Neural crest cell (in vitro differentiated cells): ENCODE results near the gene MYO9A. TPM values are rescaled to one million over a fixed set of nuclear protein-coding genes. Genes with fewer than 3 reads are reported as not detected.
A peak's percentile ranks its signal among the peaks of the same experiment; 100 is the strongest.

Experiments used
- DNase-seq: peaks from one replicate; pipeline ENCODE4 v3.0.0; 2021; ENCODE audit warnings: low read depth, mixed read lengths, low spot score
- H3K27ac Mint-ChIP-seq: one replicate; pipeline ENCODE4 v1.8.0; 2021; ENCODE audit warnings: mild to moderate bottlenecking, mixed read lengths; ENCODE audit not compliant: unreplicated experiment
- H3K27me3 Mint-ChIP-seq: 2 replicates; pipeline ENCODE4 v1.8.0; 2021; ENCODE audit warnings: low read depth, mild to moderate bottlenecking, mixed read lengths
- H3K36me3 Mint-ChIP-seq: 2 replicates; pipeline ENCODE4 v1.8.0; 2021; ENCODE audit warnings: low read depth, mild to moderate bottlenecking, mixed read lengths
- H3K4me1 Mint-ChIP-seq: 2 replicates; pipeline ENCODE4 v1.8.0; 2021; ENCODE audit warnings: mixed read lengths
- H3K4me3 Mint-ChIP-seq: one replicate; pipeline ENCODE4 v1.8.0; 2021; ENCODE audit warnings: mild to moderate bottlenecking, mixed read lengths
- H3K9me3 Mint-ChIP-seq: 2 replicates; pipeline ENCODE4 v1.8.0; 2021; ENCODE audit warnings: mixed read lengths
- CTCF ChIP-seq: fragments of 200-600 bp; sonication (generic); conservative IDR thresholded peaks from 2 replicates; pipeline ENCODE4 v1.5.0; 2021; ENCODE audit warnings: antibody characterized with exemption, mild to moderate bottlenecking
- total RNA-seq: library from RNA; stranded (reverse); gene quantifications from 2 replicates; pipeline ENCODE4 v1.2.1, GENCODE V29; 2021

The MYO9A gene
- total RNA-seq, 1 donor from 2014 or later, result 31.3 TPM

DNA sequence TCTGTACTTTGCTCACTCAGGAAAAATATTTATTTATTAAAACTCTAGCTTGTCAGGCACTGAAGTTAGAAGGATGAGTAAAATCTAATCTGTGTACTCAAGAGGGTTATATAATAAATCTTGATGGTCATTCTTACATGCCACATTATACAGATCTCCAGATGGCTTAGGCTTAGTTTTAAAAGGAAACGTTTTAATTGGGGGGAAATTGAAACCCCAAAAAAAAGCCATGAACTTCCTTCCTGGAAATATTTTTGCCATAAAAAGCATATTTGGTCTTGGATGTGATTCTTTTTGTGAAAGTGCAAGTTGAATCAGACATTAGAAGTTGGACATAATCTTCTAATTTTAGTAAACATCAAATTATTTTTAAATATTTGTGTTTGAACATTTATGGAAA lies 6.3 kb upstream of the MYO9A start:
- Mint-ChIP-seq H3K36me3 (no peaks in the 10 kb centered on the region), H3K27me3 (no peaks in the 10 kb centered on the region), H3K9me3 (no peaks in the 10 kb centered on the region), H3K4me1 (peaks cover 13% of the 10 kb centered on the region), H3K27ac (no peak overlapping the region), H3K4me3 (no peak overlapping the region)
- TF ChIP-seq CTCF, result no peak
- DNase-seq, result no peak

- H3K27me3 Mint-ChIP-seq, result no peaks in the 10 kb centered on the region
- peak overlapping the region; percentile 97 for H3K4me3 Mint-ChIP-seq
- H3K36me3 Mint-ChIP-seq, result no peaks in the 10 kb centered on the region
- no peak for TF ChIP-seq CTCF
- peaks cover 38% of the 10 kb centered on the region for H3K4me1 Mint-ChIP-seq
- no peak for DNase-seq
- peak overlapping the region; percentile 61 for H3K27ac Mint-ChIP-seq
- H3K9me3 Mint-ChIP-seq, result no peaks in the 10 kb centered on the region
These were observed 399 bp downstream of the MYO9A start for GRCh38 chr15:72117486-72118016.

DNA sequence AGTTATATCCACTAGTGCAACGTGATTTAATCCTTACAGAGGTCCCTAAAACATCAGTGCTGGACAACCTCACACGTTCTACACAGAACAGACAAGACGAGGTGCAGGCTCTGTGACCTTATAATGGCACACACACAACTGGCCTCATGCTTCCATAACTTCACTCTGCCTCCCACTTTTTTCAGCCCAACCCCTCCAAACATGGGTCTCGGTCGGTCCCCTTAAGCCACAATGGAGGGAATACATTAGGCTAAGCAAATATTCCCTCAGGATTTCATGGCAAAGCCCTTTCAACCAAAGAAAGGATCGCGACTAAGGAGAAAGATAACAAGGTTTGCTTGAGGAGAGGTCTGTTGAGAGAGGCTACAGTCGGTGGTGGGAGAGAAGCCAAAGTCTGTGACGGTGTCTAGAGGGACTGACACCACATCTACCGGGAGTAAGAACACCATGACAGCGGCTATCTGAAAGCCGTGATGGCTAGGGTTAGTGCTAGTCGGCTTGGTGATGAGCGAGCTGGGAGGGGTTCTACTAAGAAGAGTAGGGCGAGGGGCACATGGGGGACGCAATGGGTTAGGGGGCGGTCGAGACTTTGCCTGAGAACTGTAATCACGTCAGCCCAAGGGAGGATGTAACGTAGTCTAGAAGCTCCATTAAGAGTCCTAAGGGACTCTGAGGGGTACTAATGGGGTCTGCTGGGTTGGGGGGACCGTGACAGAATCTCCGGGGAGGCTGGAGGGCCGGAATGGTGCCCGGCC lies 1.0 kb downstream of the MYO9A start:
- peak overlapping the region; percentile 61 for H3K27ac Mint-ChIP-seq
- no peaks in the 10 kb centered on the region for H3K36me3 Mint-ChIP-seq
- H3K27me3 Mint-ChIP-seq, result no peaks in the 10 kb centered on the region
- TF ChIP-seq CTCF, result no peak
- H3K4me3 Mint-ChIP-seq, result peak overlapping the region; percentile 97
- DNase-seq, result peak; percentile 8
- no peaks in the 10 kb centered on the region for H3K9me3 Mint-ChIP-seq
- peaks cover 38% of the 10 kb centered on the region for H3K4me1 Mint-ChIP-seq

- Mint-ChIP-seq H3K4me1 (peaks cover 22% of the 10 kb centered on the region), H3K9me3 (no peaks in the 10 kb centered on the region), H3K36me3 (no peaks in the 10 kb centered on the region), H3K27ac (no peak overlapping the region), H3K4me3 (peak overlapping the region; percentile 39), H3K27me3 (no peaks in the 10 kb centered on the region)
- TF ChIP-seq CTCF, result no peak
- DNase-seq, result no peak
These were observed 4.5 kb downstream of the MYO9A start for GRCh38 chr15:72113347-72114031.

- Mint-ChIP-seq H3K27ac (no peak overlapping the region), H3K4me3 (no peak overlapping the region), H3K9me3 (no peaks in the 10 kb centered on the region), H3K27me3 (no peaks in the 10 kb centered on the region), H3K4me1 (peaks cover 20% of the 10 kb centered on the region), H3K36me3 (no peaks in the 10 kb centered on the region)
- TF ChIP-seq CTCF, result no peak
- DNase-seq, result no peak
These were observed 5.1 kb downstream of the MYO9A start for GRCh38 chr15:72112805-72113204.
